Fibroblast of upper back skin (primary cell): ENCODE measurements around the gene ATG14.
"Not testable (repeated sequence)": the region's sequence is repeated elsewhere in the genome, so short reads cannot be mapped to it uniquely, and the experiment has no call there.

ENCODE experiments used
- DNase-seq: peaks from one replicate; pipeline ENCODE4 v3.0.0-alpha.2; 2013

The ATG14 gene

DNA sequence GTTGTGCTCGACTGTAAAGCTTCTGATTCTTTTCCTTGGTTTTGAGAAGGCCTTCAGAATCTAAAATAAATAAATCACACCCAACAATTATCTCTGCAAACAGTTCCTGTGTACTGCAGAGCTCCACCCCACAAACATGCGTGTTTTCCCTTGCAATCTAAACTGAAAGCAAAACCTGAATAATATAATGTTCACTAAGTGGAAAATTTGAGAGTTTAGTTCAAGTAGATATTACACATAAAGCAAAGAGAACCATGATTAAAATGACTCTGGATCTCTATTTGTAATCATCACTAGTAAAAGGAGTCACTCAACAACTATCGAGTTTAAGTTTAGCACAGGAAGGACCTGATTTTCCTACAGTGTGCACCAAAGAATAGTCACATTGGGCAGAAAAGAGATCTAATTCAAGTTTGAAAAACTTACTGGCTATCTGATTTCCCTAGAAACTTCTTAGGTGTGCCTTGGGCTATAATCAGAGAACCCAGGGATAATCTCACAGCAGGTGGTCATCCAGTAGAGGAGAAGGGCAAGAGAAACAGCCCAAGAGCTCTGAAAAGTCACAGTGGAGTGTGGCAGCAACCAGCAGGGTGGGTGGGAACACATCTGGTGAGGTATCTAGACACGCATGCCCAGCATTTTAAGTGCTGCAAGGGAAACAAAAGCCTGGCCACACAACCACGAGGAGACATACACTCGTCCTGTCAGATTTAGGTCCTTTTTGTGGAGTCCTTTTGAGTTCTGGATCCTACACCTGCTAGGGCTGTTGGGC is 25.4 kb downstream of the ATG14 start:
- DNase-seq, result no peak

DNA sequence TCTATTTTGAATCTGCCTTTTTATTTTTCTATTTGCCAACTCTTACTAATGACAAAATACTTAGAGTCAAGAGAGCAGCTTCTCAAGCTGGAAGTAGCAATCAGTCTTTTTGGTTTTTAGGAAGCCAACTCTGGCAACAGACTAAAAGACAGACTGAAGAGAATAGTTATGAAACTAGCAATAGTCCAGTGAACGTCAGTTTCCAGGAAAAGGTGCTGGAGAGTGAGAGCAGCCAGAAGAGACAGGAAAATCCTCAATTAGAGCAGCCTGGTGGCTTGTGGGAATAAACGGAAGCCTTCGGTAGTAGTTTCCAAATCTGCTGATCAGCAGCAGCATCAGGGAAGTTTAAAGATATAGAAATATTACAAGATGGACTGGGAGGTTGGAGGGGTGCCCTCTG is 27.1 kb downstream of the ATG14 start:
- DNase-seq, result no peak

DNA sequence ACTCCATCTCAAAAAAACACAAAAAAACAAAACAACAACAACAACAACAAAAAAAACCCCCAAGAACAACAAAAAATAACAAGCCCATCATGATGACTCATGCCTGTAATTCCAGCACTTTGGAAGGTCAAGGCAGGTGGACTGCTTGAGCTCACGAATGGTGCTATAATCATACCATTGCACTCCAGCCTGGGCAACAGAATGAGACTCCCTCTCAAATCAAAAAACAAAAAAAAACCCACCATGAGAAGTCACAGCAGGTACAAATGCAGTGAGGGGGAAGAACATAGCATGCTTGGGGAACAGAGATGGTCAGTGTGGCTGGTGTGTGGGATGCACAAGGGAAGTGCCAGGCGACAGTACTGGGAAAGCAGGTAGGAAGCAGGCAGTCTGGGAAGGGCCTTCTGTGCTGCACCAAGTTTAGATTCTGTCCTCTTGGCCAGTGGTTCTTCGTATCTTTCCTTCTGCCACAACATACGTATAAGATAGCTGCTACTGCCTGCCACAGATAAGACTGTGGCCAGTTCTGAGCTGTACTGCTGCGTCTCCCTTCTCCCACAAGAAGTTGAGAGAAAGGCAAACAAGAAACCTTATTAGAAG is 28.0 kb downstream of the ATG14 start:
- DNase-seq, result no peak

DNA sequence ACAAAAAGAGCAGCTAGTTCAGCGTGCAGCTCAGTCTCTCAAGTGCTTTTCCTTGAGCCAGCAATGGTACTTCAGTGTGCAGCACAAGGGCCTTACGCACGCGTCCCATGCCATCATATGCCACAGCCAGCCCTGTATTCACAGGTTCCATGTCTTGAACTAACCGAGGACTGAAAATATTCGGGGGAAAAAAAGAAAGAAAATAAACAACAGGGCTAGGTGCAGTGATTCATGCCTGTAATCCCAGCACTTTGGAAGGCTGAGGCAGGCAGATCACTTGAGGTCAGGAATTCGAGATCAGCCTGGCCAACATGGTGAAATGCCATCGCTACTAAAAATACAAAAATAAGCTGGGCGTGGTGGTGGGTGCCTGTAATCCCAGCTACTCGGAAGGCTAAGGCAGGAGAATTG is 28.6 kb downstream of the ATG14 start:
- not testable (repeated sequence) for DNase-seq

DNA sequence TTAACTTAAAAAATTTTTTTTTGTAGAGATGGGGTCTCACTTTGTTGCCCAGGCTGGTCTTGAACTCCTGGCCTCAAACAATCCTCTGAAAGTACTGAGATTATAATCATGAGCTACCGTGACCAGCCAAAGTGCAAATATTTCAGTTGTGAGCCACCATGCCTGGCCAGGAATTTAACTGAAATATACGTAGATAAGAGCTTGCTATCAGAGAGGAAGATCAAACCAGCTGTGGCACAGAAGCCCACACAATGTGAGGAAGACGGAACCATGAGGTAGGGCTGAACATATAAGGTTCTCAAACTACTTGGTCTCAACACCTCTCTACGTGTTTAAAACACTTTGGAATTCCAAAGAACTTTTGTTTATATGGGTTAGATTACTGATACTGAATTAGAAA is 29.1 kb downstream of the ATG14 start:
- no peak for DNase-seq

DNA sequence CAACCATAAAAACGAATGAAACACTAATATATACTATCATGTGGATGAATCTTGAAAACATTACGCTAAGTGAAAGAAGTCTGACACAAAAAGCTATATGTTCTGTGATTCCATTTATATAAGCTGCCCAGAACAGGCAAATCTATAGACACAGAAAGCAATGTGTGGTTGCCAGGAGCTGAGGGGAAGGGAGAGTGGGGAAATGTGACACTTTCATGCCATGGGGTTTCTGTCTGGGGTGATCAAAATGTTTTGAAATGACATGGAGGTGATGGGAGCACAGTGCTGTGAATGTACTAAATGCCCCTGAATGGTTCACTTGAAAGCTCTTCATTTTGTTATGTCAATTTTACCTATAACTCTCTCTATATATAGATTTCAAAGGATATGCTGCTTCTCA is 30.1 kb downstream of the ATG14 start:
- DNase-seq, result no peak

DNA sequence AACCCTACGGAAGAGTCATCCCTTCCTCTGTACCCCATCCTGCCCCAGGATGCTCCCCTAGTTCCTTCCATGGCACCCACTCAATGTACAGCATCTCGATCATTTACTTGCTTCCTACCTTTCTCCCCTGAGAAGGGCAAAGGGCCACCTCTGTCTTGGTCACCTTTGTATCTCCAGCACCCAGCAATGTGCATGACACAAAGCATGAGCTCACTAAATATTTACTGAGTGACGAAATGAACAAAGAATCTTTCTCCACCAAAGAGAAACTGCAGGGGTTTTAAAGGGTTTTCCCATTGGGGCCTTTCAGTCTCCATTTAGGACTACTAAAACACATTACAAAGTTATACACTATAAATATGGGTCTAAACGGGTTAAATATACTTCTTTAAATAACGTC is 30.6 kb downstream of the ATG14 start:
- no peak for DNase-seq

DNA sequence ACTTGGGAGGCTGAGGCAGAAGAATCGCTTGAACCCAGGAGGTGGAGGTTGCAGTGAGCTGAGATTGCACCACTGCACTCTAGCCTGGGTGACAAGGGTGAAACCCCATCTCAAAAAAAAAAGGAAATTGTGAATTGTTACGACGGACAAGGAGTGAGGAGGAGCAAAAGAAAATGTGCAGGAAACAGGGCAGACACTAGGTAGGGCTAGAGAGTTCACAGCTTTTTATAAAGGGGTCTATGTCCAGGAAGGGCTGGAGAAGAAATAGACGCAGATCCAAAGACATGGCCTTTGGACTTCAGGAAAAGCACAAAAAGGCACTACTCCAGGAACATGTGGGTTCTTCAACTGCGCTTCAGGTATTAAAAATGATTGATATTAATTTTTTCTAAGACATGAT is 34.4 kb downstream of the ATG14 start:
- no peak for DNase-seq

DNA sequence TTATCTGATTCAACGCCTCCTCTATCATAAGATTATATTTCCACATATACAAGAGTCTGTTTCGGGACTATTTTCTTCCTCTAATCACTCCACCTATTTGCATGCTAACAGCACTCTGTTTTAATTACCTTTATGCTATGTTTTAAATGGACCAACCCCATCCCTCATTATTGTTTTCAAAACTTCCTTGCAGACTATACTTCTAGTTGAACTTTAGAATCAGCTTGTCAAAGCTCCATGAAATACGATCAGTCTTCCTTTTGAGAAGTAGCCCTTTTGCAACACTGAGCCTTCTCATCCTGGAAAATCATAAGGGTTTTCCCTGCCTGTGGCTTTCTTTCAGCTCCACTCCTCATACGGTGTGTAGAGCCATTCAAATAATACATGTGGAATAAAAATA is 36.9 kb downstream of the ATG14 start:
- DNase-seq, result no peak

DNA sequence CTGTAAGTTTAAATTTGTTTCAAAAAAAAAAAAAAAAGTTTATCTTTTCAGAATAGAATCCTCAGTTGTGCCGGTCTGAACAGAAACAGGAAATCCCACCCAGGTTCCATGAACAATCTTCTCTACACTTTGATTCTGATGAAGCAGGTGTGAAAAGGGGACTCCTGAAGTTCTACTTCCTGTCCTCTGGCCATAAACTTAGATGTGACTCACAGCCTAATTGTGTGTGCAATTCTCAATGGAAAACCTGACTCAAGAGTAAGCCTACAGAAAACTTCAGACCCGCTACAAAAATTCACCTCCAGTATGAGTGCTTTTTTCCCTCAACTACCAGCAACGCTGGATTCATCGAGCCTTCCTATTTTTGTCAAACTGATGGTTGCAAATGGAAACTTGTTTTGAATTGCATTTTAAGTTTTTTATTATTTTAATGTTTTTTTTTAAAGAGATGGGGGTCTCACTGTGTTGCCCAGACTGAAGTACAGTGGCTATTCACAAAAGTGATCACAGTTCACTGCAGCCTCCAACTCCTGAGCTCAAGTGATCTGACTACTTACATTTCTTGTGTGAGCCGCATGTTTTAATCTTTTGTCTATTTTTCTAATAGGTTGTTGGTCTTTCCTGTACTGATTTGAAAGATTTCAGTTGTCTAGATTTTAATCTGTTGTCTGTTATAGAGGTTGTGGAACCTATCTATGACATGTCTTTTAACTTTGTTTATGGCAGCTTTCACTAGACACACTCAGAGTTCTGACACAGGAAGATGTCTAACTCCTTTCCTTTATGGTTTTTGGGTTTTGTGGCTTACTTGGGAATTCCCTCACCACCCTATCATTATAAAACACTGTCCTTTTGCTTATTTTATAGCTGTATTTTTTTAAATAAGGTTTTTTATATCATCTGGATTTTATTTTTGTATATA is 37.6 kb downstream of the ATG14 start:
- DNase-seq, result peak; percentile 35

DNA sequence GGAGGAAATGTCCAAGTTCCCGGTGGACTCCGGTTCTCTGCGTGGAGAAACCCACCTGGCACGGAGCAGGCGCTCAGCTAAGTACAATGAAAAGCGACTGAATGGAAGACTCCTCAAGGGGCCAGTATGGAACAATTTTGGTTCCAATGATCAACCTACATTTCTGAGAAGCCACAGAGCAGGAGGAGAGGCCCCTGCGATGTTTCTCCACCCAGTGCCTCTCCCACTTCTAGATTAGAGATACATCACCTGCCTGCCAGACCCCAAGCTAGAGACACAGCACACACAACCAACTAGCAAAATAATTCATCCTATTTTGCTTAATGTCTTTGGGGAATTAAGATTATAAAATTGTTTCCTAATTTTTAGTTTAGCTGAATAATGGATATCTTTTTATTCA is 38.8 kb downstream of the ATG14 start:
- no peak for DNase-seq

DNA sequence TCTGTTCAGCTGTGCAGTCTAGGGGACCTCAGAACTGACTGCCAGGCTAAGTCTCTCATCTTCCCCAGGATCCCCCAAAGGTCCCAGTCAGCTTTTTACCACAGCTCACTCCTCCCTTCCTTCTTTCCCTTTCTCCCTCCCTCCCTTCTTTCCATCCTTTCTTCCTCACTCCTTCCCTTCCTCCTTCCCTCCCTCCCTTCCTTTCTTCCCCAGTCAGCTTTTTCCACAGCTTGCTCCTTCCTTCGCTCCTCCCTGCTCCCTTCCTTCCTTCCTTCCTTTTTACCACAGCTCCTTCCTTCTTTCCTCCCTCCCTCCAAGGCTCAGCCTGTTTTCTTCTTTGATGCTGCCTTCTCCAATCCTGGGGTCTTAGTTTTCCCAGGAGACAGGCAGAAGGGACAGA is 39.2 kb downstream of the ATG14 start:
- no peak for DNase-seq

DNA sequence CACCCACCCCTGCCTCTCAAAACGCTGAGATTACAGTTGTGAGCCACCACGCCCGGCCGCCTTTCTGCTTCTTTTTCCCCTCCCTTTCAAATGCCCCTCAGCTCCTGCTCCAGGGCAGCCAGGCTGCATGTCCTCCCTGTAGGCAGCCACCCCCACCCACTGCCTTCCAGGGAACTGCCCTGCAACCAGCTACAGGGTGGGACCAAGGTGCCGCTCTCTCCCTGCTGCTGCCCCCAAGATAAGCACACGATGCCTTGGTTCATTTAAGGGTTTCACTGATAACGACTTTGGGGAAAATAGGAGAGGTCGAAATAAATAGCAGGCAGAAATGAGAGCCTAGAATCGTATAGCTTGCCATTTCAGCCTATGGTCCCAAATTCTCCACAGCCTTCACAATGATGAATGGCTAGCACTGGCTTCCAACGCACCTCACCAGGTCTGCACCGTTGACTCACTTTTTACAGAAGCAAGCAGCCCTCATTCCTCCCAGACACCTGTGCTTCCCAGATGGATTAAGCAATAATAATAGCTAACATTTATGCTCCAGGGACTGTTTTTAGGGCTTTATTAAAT is 40.7 kb downstream of the ATG14 start:
- DNase-seq, result no peak

DNA sequence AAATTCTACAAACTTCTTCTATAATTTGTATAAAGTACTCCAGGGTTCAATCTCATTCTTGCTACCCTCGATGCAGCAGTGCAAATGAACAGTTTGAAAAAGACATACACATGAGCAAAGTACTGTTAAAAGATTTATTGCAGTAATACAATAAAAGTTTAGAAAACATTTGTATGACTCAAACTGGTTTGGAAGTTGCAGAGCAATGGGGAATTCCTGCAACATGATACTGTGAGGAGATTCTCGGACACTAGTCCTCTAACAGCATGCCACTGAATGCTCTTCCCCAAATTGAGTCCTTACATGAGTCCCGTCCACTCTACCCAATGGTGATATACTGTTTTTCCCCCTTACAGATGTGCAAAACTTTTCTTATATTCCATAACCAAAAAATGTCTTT is 45.4 kb downstream of the ATG14 start:
- DNase-seq, result peak; percentile 33

DNA sequence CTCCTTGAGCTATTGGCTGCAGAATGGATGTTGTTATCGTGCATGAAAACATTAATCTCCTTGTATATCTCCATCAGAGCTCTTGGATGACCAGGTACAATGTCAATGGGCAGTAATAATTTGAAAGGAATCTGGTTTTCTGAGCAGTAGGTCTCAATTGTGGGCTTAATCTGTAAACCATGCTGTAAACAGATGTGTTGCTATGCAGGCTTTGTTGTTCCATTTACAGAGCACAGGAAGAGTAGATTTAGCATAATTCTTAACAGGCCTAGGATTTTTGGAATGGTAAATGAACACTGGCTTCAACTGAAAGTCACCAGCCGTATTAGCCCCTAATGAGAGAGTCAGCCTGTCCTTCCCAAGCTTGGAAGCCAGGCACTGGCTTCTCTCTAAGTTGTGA is 50.4 kb downstream of the ATG14 start:
- no peak for DNase-seq

DNA sequence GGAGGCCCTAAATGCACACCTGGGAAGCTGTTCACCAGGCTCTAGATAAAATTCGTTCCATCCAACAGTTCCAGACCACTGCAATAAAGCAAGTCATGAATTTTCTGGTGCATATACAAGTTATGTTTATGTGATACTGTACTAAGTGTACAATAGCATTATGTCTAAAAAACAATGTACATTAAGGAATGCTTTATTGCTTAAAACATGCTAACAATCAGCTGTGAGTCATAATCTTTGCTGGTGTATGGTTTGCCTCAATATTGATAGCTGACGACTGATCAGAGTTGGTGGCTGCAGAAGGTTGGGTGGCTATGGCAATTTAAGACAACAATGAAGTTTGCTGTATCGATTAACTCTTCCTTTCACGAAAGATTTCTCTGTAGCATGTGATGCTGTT is 52.3 kb downstream of the ATG14 start:
- DNase-seq, result no peak

DNA sequence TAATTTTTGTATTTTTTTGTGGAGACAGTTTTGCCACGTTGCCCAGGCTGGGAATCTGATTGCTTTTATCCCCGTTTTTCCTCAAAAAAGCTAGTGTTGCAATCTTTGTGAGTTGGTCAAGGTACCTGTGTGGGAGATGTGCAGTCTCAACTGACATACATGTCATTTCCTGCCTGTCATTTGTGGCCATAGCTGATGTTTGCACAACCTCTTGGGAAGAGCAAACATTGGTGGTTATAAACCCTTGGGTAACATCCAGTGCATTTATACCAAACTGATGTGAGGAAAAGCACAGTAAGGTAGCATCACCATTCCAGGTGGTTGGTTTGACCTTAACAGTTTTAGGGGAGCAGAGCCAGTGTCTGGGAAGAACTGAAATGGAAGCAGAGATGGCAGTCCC is 54.7 kb downstream of the ATG14 start:
- no peak for DNase-seq

DNA sequence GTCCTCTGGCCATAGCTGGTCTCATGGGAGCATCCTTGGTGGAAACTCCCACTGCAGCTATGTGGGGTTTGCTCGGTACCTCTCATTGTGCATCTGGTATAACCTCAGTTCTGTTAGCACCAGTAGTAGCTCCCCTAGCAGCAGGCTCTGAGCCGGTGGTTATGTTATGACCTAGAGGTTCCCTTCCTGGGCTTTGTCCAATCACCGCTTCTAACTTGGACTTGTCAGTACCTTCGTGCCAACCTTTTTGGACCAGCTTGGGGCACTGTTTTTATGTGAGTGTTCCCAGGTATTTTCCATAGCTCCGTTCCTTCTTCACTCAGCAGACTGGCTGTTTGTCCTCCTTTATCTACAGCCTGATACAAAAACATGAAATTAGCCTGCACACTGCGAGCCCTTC is 55.7 kb downstream of the ATG14 start:
- DNase-seq, result no peak

DNA sequence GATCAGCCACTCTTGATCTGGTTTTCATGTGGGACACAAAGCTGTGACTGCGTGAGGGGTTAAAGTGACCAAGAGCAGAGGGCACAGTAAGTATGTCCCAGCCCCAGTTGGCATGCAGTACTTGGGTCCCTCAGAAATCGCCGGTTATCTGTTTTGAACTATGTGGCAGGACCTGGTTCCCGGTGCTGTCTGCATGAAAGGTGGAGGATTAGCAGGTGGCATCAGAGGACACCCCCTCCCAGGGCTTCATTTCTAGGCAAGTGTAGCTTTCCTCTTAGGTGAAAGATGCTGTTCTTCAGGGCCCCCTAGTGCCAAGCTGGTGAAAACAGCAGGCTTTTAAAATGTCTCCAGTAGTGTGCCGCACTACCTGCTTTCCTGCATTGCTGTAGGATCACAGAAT is 57.1 kb downstream of the ATG14 start:
- DNase-seq, result peak; percentile 45

DNA sequence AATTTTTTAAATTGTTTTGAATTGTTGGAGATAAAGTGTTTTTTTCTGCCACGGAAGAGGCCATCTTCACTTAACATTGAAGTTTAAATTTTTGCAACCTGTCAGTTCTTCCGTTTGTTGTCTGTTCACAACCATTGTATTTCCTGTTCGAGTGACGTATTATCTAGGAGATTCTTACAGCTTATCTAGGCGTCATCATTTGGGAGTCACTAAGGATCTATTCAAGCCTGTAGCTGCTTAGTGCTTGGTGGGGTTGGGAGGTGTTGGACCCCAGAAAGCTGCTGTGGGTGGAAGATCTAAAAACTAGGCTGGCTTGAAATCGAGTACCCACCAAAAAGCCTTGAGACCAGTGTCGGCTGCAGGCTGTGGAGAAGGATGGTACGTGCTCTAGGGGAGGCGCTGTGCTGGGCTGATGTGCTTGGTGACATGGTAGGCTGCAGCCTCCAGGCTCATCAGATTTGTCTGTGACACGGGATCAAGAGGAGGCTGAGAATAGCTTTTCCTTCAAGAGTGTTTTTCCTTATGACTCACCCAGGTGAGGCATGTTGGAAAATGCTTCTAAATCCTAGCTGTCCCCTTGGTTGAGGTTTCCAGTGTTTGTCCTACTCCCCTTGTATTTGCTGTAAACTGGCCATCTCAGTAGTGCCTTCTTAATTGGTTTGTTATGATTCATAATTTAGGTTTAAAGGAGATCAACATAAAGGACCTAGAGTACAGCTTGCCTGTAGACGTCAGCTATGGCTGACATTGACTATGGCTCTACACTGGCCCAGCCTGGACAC is 57.8 kb downstream of the ATG14 start:
- DNase-seq, result no peak

DNA sequence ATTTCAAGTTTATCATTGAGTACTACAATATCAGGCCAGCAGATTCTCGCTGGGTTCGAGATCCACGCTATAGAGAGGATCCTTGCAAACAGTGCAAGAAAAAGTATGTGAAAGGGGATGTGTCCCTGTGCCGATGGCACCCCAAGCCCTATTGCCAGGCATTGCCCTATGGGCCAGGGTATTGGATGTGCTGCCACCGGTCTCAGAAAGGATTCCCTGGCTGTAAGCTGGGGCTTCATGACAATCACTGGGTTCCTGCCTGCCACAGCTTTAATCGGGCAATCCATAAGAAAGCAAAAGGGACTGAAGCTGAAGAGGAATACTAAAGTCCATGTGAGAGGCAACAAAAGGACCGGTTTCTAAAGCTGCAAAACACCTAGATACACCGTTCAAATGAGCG is 59.4 kb downstream of the ATG14 start:
- DNase-seq, result no peak

DNA sequence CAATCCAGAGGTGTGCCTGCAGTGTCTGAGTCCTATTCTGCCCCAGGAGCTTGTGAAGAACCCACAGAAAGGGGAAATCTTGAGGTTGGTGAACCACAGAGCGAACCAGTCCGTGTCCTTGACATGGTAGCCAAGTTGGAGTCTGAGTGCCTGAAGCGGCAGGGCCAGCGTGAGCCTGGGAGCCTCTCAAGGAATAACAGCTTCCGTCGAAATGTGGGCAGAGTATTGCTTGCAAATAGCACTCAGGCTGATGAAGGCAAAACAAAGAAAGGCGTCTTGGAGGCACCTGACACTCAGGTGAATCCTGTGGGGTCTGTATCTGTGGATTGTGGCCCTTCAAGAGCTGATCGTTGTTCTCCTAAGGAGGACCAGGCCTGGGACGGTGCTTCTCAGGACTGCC is 60.5 kb downstream of the ATG14 start:
- no peak for DNase-seq

DNA sequence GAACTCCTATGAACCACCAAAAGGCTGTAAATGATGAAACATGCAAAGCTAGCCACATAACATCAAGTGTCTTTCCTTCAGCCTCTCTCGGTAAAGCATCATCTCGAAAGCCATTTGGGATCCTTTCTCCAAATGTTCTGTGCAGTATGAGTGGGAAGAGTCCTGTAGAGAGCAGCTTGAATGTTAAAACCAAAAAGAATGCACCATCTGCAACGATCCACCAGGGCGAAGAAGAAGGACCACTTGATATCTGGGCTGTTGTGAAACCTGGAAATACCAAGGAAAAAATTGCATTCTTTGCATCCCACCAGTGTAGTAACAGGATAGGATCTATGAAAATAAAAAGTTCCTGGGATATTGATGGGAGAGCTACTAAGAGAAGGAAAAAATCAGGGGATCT is 61.2 kb downstream of the ATG14 start:
- no peak for DNase-seq
